H1 (cell line): ENCODE data around the gene CORO1C. TPM values are rescaled to one million over a fixed set of nuclear protein-coding genes. Genes with fewer than 3 reads are reported as not detected.

Experiments used
- CTCF ChIA-PET: fragments of 300-600 bp; sonication (Branson Sonifier 250); formaldehyde crosslinking; loops from one replicate; lab custom pipeline; 2021; ENCODE audit not compliant: partially characterized antibody; lab: Charles Lee
- POLR2A ChIA-PET: fragments of 300-600 bp; sonication (Branson Sonifier 250); formaldehyde crosslinking; loops from one replicate; lab custom pipeline; 2021; ENCODE audit warnings: inconsistent platforms; ENCODE audit not compliant: partially characterized antibody; lab: Charles Lee
- DNase-seq, 2 experiments: peaks; one replicate each; pipeline versions ENCODE4 v3.0.0 to v3.0.0-alpha.2; 2010 to 2022; ENCODE audit warnings: low spot score in 2 of 2, low read depth in 1 of 2, mixed read lengths in 1 of 2
- FAIRE-seq: peaks from 2 replicates; lab custom pipeline; 2011; peaks lifted over from hg19 to GRCh38; lab: Jason Lieb, UNC
- H2AFZ ChIP-seq: 2 replicates; pipeline ENCODE4 v1.8.1; 2012; ENCODE audit warnings: low read length, inconsistent platforms
- H2AK5ac ChIP-seq: 2 replicates; pipeline ENCODE4 v1.6.1; 2013; ENCODE audit warnings: low read depth, low read length
- H2BK120ac ChIP-seq: replicated peaks from 2 replicates; pipeline ENCODE3; 2013; ENCODE audit warnings: low read depth, low read length, inconsistent platforms
- H2BK12ac ChIP-seq: 2 replicates; pipeline ENCODE4 v1.6.1; 2013; ENCODE audit warnings: low read depth, low read length
- H2BK15ac ChIP-seq: 2 replicates; pipeline ENCODE4 v1.6.1; 2013; ENCODE audit warnings: low read length
- H2BK20ac ChIP-seq: 2 replicates; pipeline ENCODE4 v1.6.1; 2013; ENCODE audit warnings: low read length
- H2BK5ac ChIP-seq: 2 replicates; pipeline ENCODE4 v1.6.1; 2013; ENCODE audit warnings: low read depth, low read length
- H3K14ac ChIP-seq: 2 replicates; pipeline ENCODE4 v1.6.1; 2013; ENCODE audit warnings: inconsistent platforms; ENCODE audit not compliant: insufficient read length
- H3K18ac ChIP-seq: 2 replicates; pipeline ENCODE4 v1.6.1; 2013; ENCODE audit warnings: low read length; ENCODE audit errors: extremely low read depth
- H3K23ac ChIP-seq: 2 replicates; pipeline ENCODE4 v1.6.1; 2013; ENCODE audit warnings: inconsistent platforms; ENCODE audit not compliant: insufficient read length
- H3K23me2 ChIP-seq: 2 replicates; pipeline ENCODE4 v1.6.1; 2013; ENCODE audit warnings: low read depth, low read length
- H3K27ac ChIP-seq: 2 replicates; pipeline ENCODE4 v1.6.1; 2011; ENCODE audit warnings: low read depth, low read length, inconsistent platforms
- H3K27me3 ChIP-seq, 4 experiments: replicated peaks in 1 of 4; 1 replicate in 1 of 4; 2 replicates in 3 of 4; pipeline versions ENCODE4 v1.6.1 to v1.8.1; 2011 to 2013; ENCODE audit warnings: low read length in 3 of 4, mild to moderate bottlenecking in 3 of 4, inconsistent platforms in 2 of 4, mixed read lengths in 2 of 4, moderate library complexity in 1 of 4; ENCODE audit not compliant: control insufficient read depth in 3 of 4, insufficient read depth in 3 of 4; ENCODE audit errors: extremely low read depth in 1 of 4
- H3K36me3 ChIP-seq, 4 experiments: 2 replicates each; pipeline versions ENCODE4 v1.6.1 to v1.8.1; 2011 to 2013; ENCODE audit warnings: mild to moderate bottlenecking in 4 of 4, low read length in 3 of 4, moderate library complexity in 2 of 4, control low read depth in 1 of 4, inconsistent platforms in 1 of 4; ENCODE audit not compliant: insufficient read depth in 4 of 4, control insufficient read depth in 2 of 4
- H3K4ac ChIP-seq: replicated peaks from 2 replicates; pipeline ENCODE3; 2013; ENCODE audit warnings: low read length, low read depth, mixed read lengths, inconsistent platforms; ENCODE audit not compliant: insufficient read length
- H3K4me1 ChIP-seq, 4 experiments: replicated peaks in 1 of 4; 1 replicate in 1 of 4; 2 replicates in 3 of 4; pipeline versions ENCODE4 v1.6.1 to v1.8.1; 2011 to 2013; ENCODE audit warnings: low read length in 3 of 4, inconsistent platforms in 2 of 4, mixed read lengths in 1 of 4; ENCODE audit not compliant: insufficient read depth in 4 of 4, control insufficient read depth in 3 of 4
- H3K4me2 ChIP-seq, 2 experiments: 2 replicates each; pipeline versions ENCODE4 v1.6.1 to v1.8.1; 2011 to 2013; ENCODE audit warnings: low read depth in 2 of 2, low read length in 2 of 2, control low read depth in 1 of 2, inconsistent platforms in 1 of 2, mild to moderate bottlenecking in 1 of 2; ENCODE audit not compliant: insufficient read depth in 1 of 2
- H3K4me3 ChIP-seq, 4 experiments: fragments of 200-600, 300-600 bp in 1 of 4; sonication (generic), shearing (Covaris generic), sonication (Bioruptor Twin) in 1 of 4; 2 replicates each; pipeline versions ENCODE4 v1.5.1 to v1.8.1; 2011 to 2016; ENCODE audit warnings: low read length in 4 of 4, low read depth in 3 of 4, control low read depth in 2 of 4, inconsistent platforms in 2 of 4, mild to moderate bottlenecking in 2 of 4, mixed read lengths in 1 of 4, moderate library complexity in 1 of 4; ENCODE audit not compliant: insufficient read depth in 2 of 4; ENCODE audit errors: extremely low read depth in 1 of 4
- H3K56ac ChIP-seq: replicated peaks from 2 replicates; pipeline ENCODE3; 2013; ENCODE audit warnings: low read depth, mild to moderate bottlenecking, mixed read lengths, low read length, inconsistent platforms; ENCODE audit not compliant: insufficient read length
- H3K79me1 ChIP-seq: 2 replicates; pipeline ENCODE4 v1.6.1; 2013; ENCODE audit warnings: low read depth, low read length, control low read depth
- H3K79me2 ChIP-seq, 2 experiments: 2 replicates each; pipeline versions ENCODE4 v1.6.1 to v1.8.1; 2012 to 2013; ENCODE audit warnings: low read length in 2 of 2, mild to moderate bottlenecking in 2 of 2, inconsistent platforms in 1 of 2; ENCODE audit not compliant: insufficient read depth in 2 of 2, control insufficient read depth in 1 of 2
- H3K9ac ChIP-seq, 4 experiments: replicated peaks in 1 of 4; 1 replicate in 1 of 4; 2 replicates in 3 of 4; pipeline versions ENCODE4 v1.6.1 to v1.8.1; 2011 to 2013; ENCODE audit warnings: low read depth in 3 of 4, low read length in 3 of 4, control low read depth in 2 of 4, mild to moderate bottlenecking in 2 of 4, moderate library complexity in 2 of 4, inconsistent platforms in 1 of 4; ENCODE audit errors: extremely low read depth in 1 of 4
- H3K9me3 ChIP-seq, 2 experiments: 2 replicates each; pipeline versions ENCODE4 v1.6.1 to v1.8.1; 2012 to 2013; ENCODE audit warnings: mild to moderate bottlenecking in 2 of 2, moderate library complexity in 2 of 2, control low read depth in 1 of 2, inconsistent platforms in 1 of 2, low read depth in 1 of 2, low read length in 1 of 2, mixed read lengths in 1 of 2; ENCODE audit not compliant: insufficient read depth in 2 of 2
- H4K20me1 ChIP-seq, 2 experiments: replicated peaks in 1 of 2; 2 replicates each; pipeline versions ENCODE3 to v1.8.1; 2011 to 2013; ENCODE audit warnings: inconsistent platforms in 2 of 2, low read length in 2 of 2, mild to moderate bottlenecking in 1 of 2; ENCODE audit not compliant: insufficient read depth in 2 of 2, control insufficient read depth in 1 of 2
- H4K5ac ChIP-seq: 2 replicates; pipeline ENCODE4 v1.6.1; 2013; ENCODE audit warnings: low read length, low read depth, mixed read lengths, inconsistent platforms; ENCODE audit not compliant: insufficient read length
- H4K8ac ChIP-seq: 2 replicates; pipeline ENCODE4 v1.8.0; 2013; ENCODE audit warnings: mild to moderate bottlenecking, moderate library complexity, low read length, inconsistent platforms; ENCODE audit not compliant: insufficient read depth; ENCODE audit errors: extremely low read depth
- H4K91ac ChIP-seq: replicated peaks from 2 replicates; pipeline ENCODE3; 2013; ENCODE audit warnings: low read length, mixed read lengths, inconsistent platforms; ENCODE audit not compliant: insufficient read length
- SIRT6 ChIP-seq: IDR thresholded peaks from one replicate; pipeline ENCODE4 v1.7.1; 2012; ENCODE audit warnings: low read length, inconsistent platforms
- WGBS, 2 experiments: shearing (Covaris generic) in 1 of 2; methylation state at CpG; one replicate each; pipeline versions ENCODE4 v1.1.6 to v1.1.7; 2013 to 2015; ENCODE audit warnings: low lambda C conversion rate in 2 of 2, mixed read lengths in 2 of 2, inconsistent platforms in 1 of 2, low coverage in 1 of 2, missing lambda C conversion rate in 1 of 2; ENCODE audit not compliant: insufficient replicate concordance in 2 of 2, insufficient coverage in 1 of 2, insufficient read length in 1 of 2; ENCODE audit errors: extremely low coverage in 1 of 2, missing lambda C conversion rate in 1 of 2; 5-methylcytosine and 5-hydroxymethylcytosine counted together
- polyA plus RNA-seq, 7 experiments: library from polyadenylated mRNA; depleted of rRNA in 3 of 7; stranded (reverse) in 5 of 7; unstranded in 2 of 7; fragments of >200 nt in 5 of 7; fragments of 200-250 nt in 2 of 7; gene quantifications; 1 replicate in 5 of 7; 2 replicates in 1 of 7; 4 replicates in 1 of 7; pipeline versions ENCODE4 v1.2.1 to v1.2.3, GENCODE V29; 2011 to 2013; ENCODE audit warnings: missing spikeins in 2 of 7, mixed read lengths in 2 of 7
- total RNA-seq: library from RNA; stranded (reverse); fragmentation: NEBNext Ultra II Directional; extraction: Animal tissue kit (Norgen Biotek cat#: 25700); gene quantifications from 2 replicates; pipeline ENCODE4 v1.2.1, GENCODE V29; 2021
- TF ChIP-seq, protein P1 (sequence below): IDR thresholded peaks from 2 replicates; pipeline ENCODE4 v1.6.1; 2011; ENCODE audit warnings: low read depth, mild to moderate bottlenecking, low read length; ENCODE audit not compliant: insufficient read depth

The CORO1C gene
- total and polyA plus RNA-seq, 2 of the 8 experiments (the other 6 are each of a cell fraction or from before 2014, with no cell fraction given) = 72.7 to 120 TPM

DNA sequence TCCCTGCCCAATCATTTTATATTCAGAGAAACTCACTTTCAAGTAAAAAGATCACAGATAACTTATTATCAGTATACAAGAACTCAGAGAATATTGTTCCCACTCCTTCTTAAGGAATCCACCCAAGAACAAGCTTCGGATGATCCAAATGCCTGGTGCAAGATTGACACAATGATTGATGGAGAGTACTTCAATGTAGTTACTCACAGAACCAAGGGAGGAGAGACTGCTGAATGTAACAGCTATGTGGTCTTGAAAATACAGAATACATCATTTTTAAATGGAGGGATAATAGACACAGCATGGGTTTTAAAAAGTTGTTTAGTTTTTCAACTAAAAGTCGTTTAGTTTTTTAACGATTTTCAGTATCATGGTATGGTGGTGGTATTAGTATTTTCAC, 59.3 kb downstream of the CORO1C start:
- Histone ChIP-seq H4K8ac (no peak overlapping the region), H3K9ac (no peak overlapping the region), H3K27me3 (no peaks in the 10 kb centered on the region), H4K5ac (no peak overlapping the region), H3K27ac (no peak overlapping the region), H3K4me1 (peaks cover 0 to 3% (median 1%) of the 10 kb centered on the region in 4 experiments; a peak in 3 of 7 replicates), H3K36me3 (no peaks in the 10 kb centered on the region; a peak in 1 of 8 replicates), H4K91ac (no peak overlapping the region), H2BK120ac (no peak overlapping the region), H3K56ac (no peak overlapping the region), H2AFZ (no peak overlapping the region), H3K14ac (no peak overlapping the region), H4K20me1 (no peaks in the 10 kb centered on the region), H2BK12ac (no peak overlapping the region), H3K4me3 (no peak overlapping the region), H2BK15ac (no peak overlapping the region), H2AK5ac (no peak overlapping the region), H3K23me2 (no peaks in the 10 kb centered on the region), H3K79me2 (0 out of 4 replicates have a peak, but pooled peaks cover 0 to 3% of the 10 kb centered on the region in 2 experiments), H2BK5ac (no peak overlapping the region), H3K9me3 (no peaks in the 10 kb centered on the region), H3K79me1 (no peaks in the 10 kb centered on the region), H3K4me2 (no peak overlapping the region), H2BK20ac (no peak overlapping the region), H3K4ac (no peak overlapping the region), H3K18ac (no peak overlapping the region), H3K23ac (no peak overlapping the region)
- CTCF ChIA-PET = interaction anchor here (1.2 to 2.5 kb wide), 2 partner anchors 12 to 55 kb away, joined by 3 to 7 read pairs; no protein-coding TSS in a partner anchor
- DNase-seq (no peak), FAIRE-seq (no peak)
- 88% methylated on average over 3 of the region's 3 CpGs; no CpG with 5 or more reads in 1 of the 2 experiments for WGBS, 2 experiments
- TF ChIP-seq, protein P1, sequence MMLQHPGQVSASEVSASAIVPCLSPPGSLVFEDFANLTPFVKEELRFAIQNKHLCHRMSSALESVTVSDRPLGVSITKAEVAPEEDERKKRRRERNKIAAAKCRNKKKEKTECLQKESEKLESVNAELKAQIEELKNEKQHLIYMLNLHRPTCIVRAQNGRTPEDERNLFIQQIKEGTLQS = no peak
- TF ChIP-seq SIRT6 = no peak
- POLR2A ChIA-PET = no interaction called here
